Mesenchymal stem cell (in vitro differentiated cells and primary cell): Measurements from ENCODE around the gene PIEZO1.

ENCODE experiments used
- DNase-seq: peaks from one replicate; pipeline ENCODE4 v3.0.0-alpha.2; 2013
- H2AFZ ChIP-seq: one replicate; pipeline ENCODE4 v1.6.1; 2013; ENCODE audit warnings: low read depth, mild to moderate bottlenecking, control low read depth, inconsistent platforms, low read length, moderate library complexity
- H2AK5ac ChIP-seq: 2 replicates; pipeline ENCODE4 v1.6.1; 2013; ENCODE audit warnings: low read length, moderate library complexity, mild to moderate bottlenecking, inconsistent platforms; ENCODE audit not compliant: severe bottlenecking
- H2BK120ac ChIP-seq: one replicate; pipeline ENCODE4 v1.6.1; 2013; ENCODE audit warnings: low read depth, mild to moderate bottlenecking, inconsistent platforms, low read length, moderate library complexity
- H2BK12ac ChIP-seq, 2 experiments: one replicate each; pipeline ENCODE4 v1.6.1; 2013; ENCODE audit warnings: inconsistent platforms in 2 of 2, low read length in 2 of 2, mild to moderate bottlenecking in 2 of 2, moderate library complexity in 2 of 2, control low read depth in 1 of 2
- H2BK15ac ChIP-seq: one replicate; pipeline ENCODE4 v1.6.1; 2013; ENCODE audit warnings: mild to moderate bottlenecking, low read depth, inconsistent platforms; ENCODE audit not compliant: poor library complexity, severe bottlenecking
- H2BK5ac ChIP-seq: 2 replicates; pipeline ENCODE4 v1.6.1; 2013; ENCODE audit warnings: low read depth, mild to moderate bottlenecking, low read length, control low read depth, inconsistent platforms; ENCODE audit not compliant: poor library complexity, severe bottlenecking
- H3K14ac ChIP-seq, 2 experiments: one replicate each; pipeline ENCODE4 v1.6.1; 2013; ENCODE audit warnings: inconsistent platforms in 2 of 2, low read length in 2 of 2, control low read depth in 1 of 2, mild to moderate bottlenecking in 1 of 2, moderate library complexity in 1 of 2
- H3K18ac ChIP-seq, 2 experiments: one replicate each; pipeline ENCODE4 v1.6.1; 2013; ENCODE audit warnings: inconsistent platforms in 2 of 2, low read length in 2 of 2, control low read depth in 1 of 2, low read depth in 1 of 2, mild to moderate bottlenecking in 1 of 2
- H3K23ac ChIP-seq, 2 experiments: one replicate each; pipeline ENCODE4 v1.6.1; 2013; ENCODE audit warnings: inconsistent platforms in 2 of 2, low read length in 2 of 2, mild to moderate bottlenecking in 2 of 2, moderate library complexity in 2 of 2, control low read depth in 1 of 2
- H3K27ac ChIP-seq: 2 replicates; pipeline ENCODE4 v1.5.1; 2013; ENCODE audit warnings: mild to moderate bottlenecking, moderate library complexity, low read length, control low read depth, inconsistent platforms; ENCODE audit not compliant: poor library complexity, severe bottlenecking
- H3K27me3 ChIP-seq, 2 experiments: 2 replicates each; pipeline versions ENCODE4 v1.6.1 to v1.7.0; 2013; ENCODE audit warnings: low read length in 2 of 2, mild to moderate bottlenecking in 2 of 2, moderate library complexity in 2 of 2, control low read depth in 1 of 2, inconsistent platforms in 1 of 2; ENCODE audit not compliant: control insufficient read depth in 1 of 2, insufficient read depth in 1 of 2
- H3K36me3 ChIP-seq, 2 experiments: 2 replicates each; pipeline versions ENCODE4 v1.6.1 to v1.7.0; 2013; ENCODE audit warnings: low read length in 2 of 2, control low read depth in 1 of 2, inconsistent platforms in 1 of 2, low read depth in 1 of 2, mild to moderate bottlenecking in 1 of 2; ENCODE audit not compliant: insufficient read depth in 2 of 2, control insufficient read depth in 1 of 2
- H3K4ac ChIP-seq, 2 experiments: one replicate each; pipeline ENCODE4 v1.6.1; 2013; ENCODE audit warnings: inconsistent platforms in 2 of 2, low read length in 2 of 2, mild to moderate bottlenecking in 2 of 2, moderate library complexity in 2 of 2, control low read depth in 1 of 2, low read depth in 1 of 2
- H3K4me1 ChIP-seq: 2 replicates; pipeline ENCODE4 v1.6.1; 2013; ENCODE audit warnings: low read depth, low read length, control low read depth; ENCODE audit not compliant: control insufficient read depth, insufficient read depth
- H3K4me2 ChIP-seq: 2 replicates; pipeline ENCODE4 v1.6.1; 2013; ENCODE audit warnings: low read length, mild to moderate bottlenecking, inconsistent platforms; ENCODE audit not compliant: poor library complexity, severe bottlenecking
- H3K4me3 ChIP-seq, 2 experiments: 2 replicates each; pipeline versions ENCODE4 v1.5.1 to v1.7.0; 2013; ENCODE audit warnings: low read length in 2 of 2, mild to moderate bottlenecking in 2 of 2, control low read depth in 1 of 2, low read depth in 1 of 2; ENCODE audit not compliant: insufficient read depth in 1 of 2
- H3K79me1 ChIP-seq: replicated peaks from 2 replicates; pipeline ENCODE4 v1.6.1; 2013; ENCODE audit warnings: mild to moderate bottlenecking, control low read depth, low read length, inconsistent platforms; ENCODE audit not compliant: poor library complexity, severe bottlenecking
- H3K9ac ChIP-seq: 2 replicates; pipeline ENCODE4 v1.7.0; 2013; ENCODE audit warnings: mild to moderate bottlenecking, low read length, moderate library complexity
- H3K9me3 ChIP-seq: 2 replicates; pipeline ENCODE4 v1.7.0; 2013; ENCODE audit warnings: mild to moderate bottlenecking, low read length; ENCODE audit not compliant: control insufficient read depth
- H4K8ac ChIP-seq: one replicate; pipeline ENCODE4 v1.6.1; 2013; ENCODE audit warnings: inconsistent platforms, mild to moderate bottlenecking, low read length, moderate library complexity
- H4K91ac ChIP-seq: one replicate; pipeline ENCODE4 v1.6.1; 2013; ENCODE audit warnings: mild to moderate bottlenecking, low read length, inconsistent platforms
- WGBS: methylation state at CpG from one replicate; pipeline ENCODE4 v1.1.7; 2013; ENCODE audit warnings: mixed read lengths; 5-methylcytosine and 5-hydroxymethylcytosine counted together

PIEZO1 gene

DNA sequence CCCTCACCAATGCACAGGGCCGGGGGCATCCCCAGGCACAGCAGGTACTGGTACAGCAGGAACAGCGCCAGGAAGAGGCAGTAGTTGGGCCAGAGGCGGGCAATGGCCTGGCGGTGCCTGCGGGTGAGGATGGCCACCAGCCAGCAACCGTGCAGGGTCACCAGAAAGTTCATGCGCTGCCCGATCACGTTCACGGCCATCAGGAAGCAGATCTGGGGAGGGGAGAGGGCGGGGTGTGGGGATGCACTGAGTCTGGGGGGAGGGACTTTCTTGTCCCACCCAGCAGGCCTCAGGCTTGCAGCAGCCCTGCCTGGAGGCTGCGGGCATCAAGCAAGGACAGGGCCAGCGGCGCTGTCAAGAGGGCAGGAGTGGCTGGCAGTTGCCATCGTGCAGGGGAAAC is 53.3 kb downstream of the PIEZO1 start:
- Histone ChIP-seq H4K91ac (no peak overlapping the region), H3K27me3 (no peaks in the 10 kb centered on the region), H3K9me3 (no peaks in the 10 kb centered on the region), H3K4me1 (peaks cover 21% of the 10 kb centered on the region), H3K9ac (no peak overlapping the region), H3K27ac (no peak overlapping the region), H3K4me3 (no peak overlapping the region), H3K18ac (no peak overlapping the region), H3K14ac (peak overlapping the region in 1 of 2 experiments; percentile 41), H3K79me1 (peaks cover 6% of the 10 kb centered on the region), H2BK120ac (no peak overlapping the region), H4K8ac (no peak overlapping the region), H3K4me2 (no peak overlapping the region), H3K36me3 (peaks cover 65 to 84% of the 10 kb centered on the region in 2 experiments), H2BK15ac (no peak overlapping the region), H2BK5ac (no peak overlapping the region), H3K23ac (no peak overlapping the region), H2AFZ (no peak overlapping the region), H2BK12ac (peak overlapping the region in 1 of 2 experiments; percentile 19), H3K4ac (no peak overlapping the region), H2AK5ac (no peak overlapping the region)
- no peak for DNase-seq
- 92% methylated on average over 10 of the region's 15 CpGs for WGBS

DNA sequence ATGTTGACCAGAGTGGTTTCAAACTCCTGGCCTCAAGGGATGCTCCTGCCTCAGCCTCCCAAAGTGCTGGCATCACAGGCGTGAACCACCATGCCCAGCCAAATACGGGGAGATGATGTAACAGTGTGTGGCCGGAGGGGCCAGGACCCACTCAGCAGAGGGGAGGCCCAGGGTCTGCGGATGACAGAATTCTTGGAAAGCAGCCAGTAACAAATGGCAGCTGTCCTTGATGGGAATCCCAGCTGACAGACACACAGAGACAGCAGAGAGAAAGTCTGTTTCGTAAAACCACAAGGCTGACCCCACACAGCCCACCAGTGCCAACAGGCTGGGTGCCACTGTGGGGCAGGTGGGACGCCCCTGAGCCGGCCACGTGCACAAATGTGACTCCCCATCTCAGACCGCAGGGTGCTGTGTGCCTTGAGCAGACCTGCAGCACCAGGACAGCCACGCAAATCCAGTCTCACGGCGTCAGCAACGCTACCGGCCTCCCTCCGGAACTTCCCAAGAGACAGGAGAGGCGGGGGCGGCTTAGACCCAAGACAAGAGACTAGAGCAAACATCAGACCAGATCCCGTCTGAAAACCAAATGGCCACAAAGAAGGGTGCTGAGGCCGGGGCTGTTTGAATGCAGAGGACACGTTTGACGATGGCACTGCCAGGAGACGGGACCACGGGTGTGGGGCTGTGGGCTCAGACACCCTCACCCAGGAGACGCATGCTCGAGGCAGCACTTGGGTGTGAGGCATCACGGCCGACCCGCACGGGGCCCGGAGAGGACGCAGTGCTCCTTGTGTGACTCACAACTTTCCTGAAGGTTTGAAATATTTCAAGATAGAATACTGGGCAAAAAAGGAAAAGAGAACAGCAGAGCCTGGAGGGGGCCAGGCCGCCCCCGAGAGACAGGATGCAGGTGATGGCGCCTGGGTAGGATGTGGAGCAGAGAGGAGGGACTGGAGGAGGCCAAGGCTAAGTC is 54.1 kb downstream of the PIEZO1 start:
- 77% methylated on average over 34 of the region's 34 CpGs for WGBS
- H2BK5ac ChIP-seq: no peak overlapping the region
- H4K91ac ChIP-seq: peak overlapping the region; percentile 11
- peaks cover 69 to 84% of the 10 kb centered on the region in 2 experiments for H3K36me3 ChIP-seq
- no peak overlapping the region for H4K8ac ChIP-seq
- no peak overlapping the region for H2BK12ac ChIP-seq
- H3K9ac ChIP-seq: no peak overlapping the region
- no peak overlapping the region for H3K4me3 ChIP-seq
- H3K4me2 ChIP-seq: no peak overlapping the region
- no peak overlapping the region for H3K4ac ChIP-seq
- H3K27me3 ChIP-seq: no peaks in the 10 kb centered on the region
- H3K23ac ChIP-seq: no peak overlapping the region
- peaks cover 5% of the 10 kb centered on the region for H3K79me1 ChIP-seq
- H2AK5ac ChIP-seq: no peak overlapping the region
- no peak overlapping the region for H2BK120ac ChIP-seq
- H3K18ac ChIP-seq: no peak overlapping the region
- no peak overlapping the region for H3K27ac ChIP-seq
- no peak overlapping the region for H2BK15ac ChIP-seq
- H3K9me3 ChIP-seq: no peaks in the 10 kb centered on the region
- DNase-seq: no peak
- no peak overlapping the region for H2AFZ ChIP-seq
- H3K14ac ChIP-seq: no peak overlapping the region
- peaks cover 21% of the 10 kb centered on the region for H3K4me1 ChIP-seq

DNA sequence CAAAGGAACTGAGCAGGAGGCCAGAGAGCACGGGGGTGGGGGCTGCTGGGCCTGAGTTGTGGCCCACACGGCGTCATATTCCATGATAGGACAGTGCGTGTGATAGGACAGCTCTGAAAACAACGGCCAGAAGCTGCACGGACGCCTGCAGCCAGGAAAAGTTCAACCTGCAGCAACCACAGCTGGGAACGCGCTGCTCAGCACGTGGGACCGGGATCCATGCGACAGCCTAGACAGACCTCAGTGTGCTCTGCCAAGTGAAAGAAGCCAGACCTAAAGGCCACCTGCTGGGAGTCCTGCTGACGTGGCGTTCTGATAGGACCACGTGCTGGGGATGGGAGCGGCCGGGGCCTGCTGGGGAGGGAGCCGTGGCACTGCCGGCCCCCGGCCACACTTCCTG is 57.1 kb downstream of the PIEZO1 start:
- Histone ChIP-seq H3K14ac (no peak overlapping the region), H3K4me1 (peaks cover 21% of the 10 kb centered on the region), H3K4ac (no peak overlapping the region), H2BK120ac (no peak overlapping the region), H3K79me1 (peaks cover 5% of the 10 kb centered on the region), H3K4me2 (peak overlapping the region; percentile 10), H2AK5ac (no peak overlapping the region), H3K23ac (peak overlapping the region in 1 of 2 experiments; percentile 19), H3K18ac (no peak overlapping the region), H3K27ac (no peak overlapping the region), H3K4me3 (no peak overlapping the region), H3K36me3 (peaks cover 70 to 83% of the 10 kb centered on the region in 2 experiments), H2BK12ac (peak overlapping the region in 1 of 2 experiments; percentile 24), H2AFZ (no peak overlapping the region), H3K27me3 (no peaks in the 10 kb centered on the region), H4K8ac (no peak overlapping the region), H4K91ac (no peak overlapping the region), H2BK15ac (no peak overlapping the region), H3K9me3 (no peaks in the 10 kb centered on the region), H2BK5ac (peak overlapping the region; percentile 53), H3K9ac (no peak overlapping the region)
- 66% methylated on average over 20 of the region's 20 CpGs for WGBS
- no peak for DNase-seq

DNA sequence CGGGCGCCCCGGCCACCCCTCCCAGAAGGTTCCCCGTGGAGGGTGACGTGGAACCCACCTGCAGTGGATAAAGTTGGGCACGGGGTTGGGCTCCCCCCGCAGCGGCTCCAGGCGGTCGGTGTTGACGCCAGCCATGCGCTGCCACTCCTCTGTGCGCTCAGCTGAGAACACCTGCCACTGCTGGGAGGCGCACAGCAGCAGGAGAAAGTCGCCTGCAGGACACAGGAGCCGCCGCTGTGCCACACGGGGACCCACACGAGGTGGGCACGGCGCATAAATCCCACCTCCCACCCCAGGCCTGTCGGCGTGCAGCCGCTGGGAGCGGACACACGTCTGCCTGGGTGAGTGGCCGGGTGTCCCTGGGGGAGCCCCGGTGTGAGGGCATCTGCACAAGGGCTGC is 58.0 kb downstream of the PIEZO1 start:
- Histone ChIP-seq H4K91ac (no peak overlapping the region), H2AK5ac (no peak overlapping the region), H2BK120ac (no peak overlapping the region), H3K4me3 (no peak overlapping the region), H3K9ac (no peak overlapping the region), H3K4me2 (no peak overlapping the region), H3K36me3 (peaks cover 71 to 83% of the 10 kb centered on the region in 2 experiments), H3K27me3 (no peaks in the 10 kb centered on the region), H2BK15ac (no peak overlapping the region), H3K18ac (no peak overlapping the region), H3K14ac (no peak overlapping the region), H2AFZ (no peak overlapping the region), H4K8ac (no peak overlapping the region), H3K9me3 (no peaks in the 10 kb centered on the region), H3K4ac (no peak overlapping the region), H3K79me1 (peaks cover 5% of the 10 kb centered on the region), H3K23ac (no peak overlapping the region), H3K27ac (no peak overlapping the region), H3K4me1 (peaks cover 22% of the 10 kb centered on the region), H2BK12ac (no peak overlapping the region), H2BK5ac (no peak overlapping the region)
- DNase-seq: no peak
- 95% methylated on average over 28 of the region's 28 CpGs for WGBS
